ENCODE results near the gene RASSF7. TPM values are rescaled to one million over a fixed set of nuclear protein-coding genes. Genes with fewer than 3 reads are reported as not detected.

Gene RASSF7
- total RNA-seq, 4 donors from 2014 or later: 0.56 to 2.4 (median 0.70) TPM

GRCh38 chr11:544817-545166 is 16.0 kb upstream of the RASSF7 start:
- peaks cover 0 to 4% (median 3%) of the 10 kb centered on the region in 3 donors for H3K27me3 ChIP-seq
- intact Hi-C loops (cut with DNase I; ENCODE audit: low total_unique reads) (no loop called here), in situ Hi-C loops (cut with MboI; ENCODE audit: low sequenced_read_pairs in 4 of 4) (no loop called here)
- H3K27ac ChIP-seq: no peak overlapping the region
- no peak overlapping the region for H3K4me3 ChIP-seq
- ATAC-seq: no peak
- H3K4me1 ChIP-seq: no peaks in the 10 kb centered on the region
- TF ChIP-seq CTCF (IDR thresholded peaks at IDR 0.05 in 4 of 5, conservative IDR thresholded peaks at IDR 0.05 in 1 of 5): no peak
- TF ChIP-seq POLR2A (IDR thresholded peaks at IDR 0.05): no peak
- no peak for DNase-seq
- no peaks in the 10 kb centered on the region for H3K9me3 ChIP-seq
- no peaks in the 10 kb centered on the region for H3K36me3 ChIP-seq

GRCh38 chr11:545171-545570 is 15.6 kb upstream of the RASSF7 start:
- intact Hi-C loops (cut with DNase I; ENCODE audit: low total_unique reads): no loop called here
- H3K36me3 ChIP-seq: no peaks in the 10 kb centered on the region
- DNase-seq (no peak), ATAC-seq (no peak)
- TF ChIP-seq CTCF (IDR thresholded peaks at IDR 0.05 in 4 of 5, conservative IDR thresholded peaks at IDR 0.05 in 1 of 5): no peak
- TF ChIP-seq POLR2A (IDR thresholded peaks at IDR 0.05): no peak
- H3K27ac ChIP-seq: no peak overlapping the region
- peaks cover 0 to under 1% (median 0%) of the 10 kb centered on the region in 3 donors for H3K27me3 ChIP-seq
- H3K4me3 ChIP-seq: no peak overlapping the region
- no peaks in the 10 kb centered on the region for H3K9me3 ChIP-seq
- in situ Hi-C loops (cut with MboI; ENCODE audit: low sequenced_read_pairs in 4 of 4): no loop called here
- no peaks in the 10 kb centered on the region for H3K4me1 ChIP-seq

GRCh38 chr11:548700-549603 is 11.8 kb upstream of the RASSF7 start:
- Histone ChIP-seq H3K36me3 (no peaks in the 10 kb centered on the region), H3K4me3 (no peak overlapping the region), H3K27me3 (peaks cover 13 to 17% (median 16%) of the 10 kb centered on the region in 3 donors), H3K9me3 (no peaks in the 10 kb centered on the region), H3K4me1 (no peaks in the 10 kb centered on the region), H3K27ac (no peak overlapping the region)
- DNase-seq (no peak), ATAC-seq (no peak)
- TF ChIP-seq POLR2A (IDR thresholded peaks at IDR 0.05) (no peak), CTCF (IDR thresholded peaks at IDR 0.05 in 4 of 5, conservative IDR thresholded peaks at IDR 0.05 in 1 of 5) (no peak)
- in situ Hi-C loops (cut with MboI; ENCODE audit: low sequenced_read_pairs in 4 of 4): no loop called here
- intact Hi-C loops (cut with DNase I; ENCODE audit: low total_unique reads): no loop called here

- DNase-seq (no peak), ATAC-seq (no peak)
- Histone ChIP-seq H3K4me3 (no peak overlapping the region), H3K27me3 (peaks cover 21 to 26% (median 24%) of the 10 kb centered on the region in 3 donors), H3K4me1 (peaks cover 6% of the 10 kb centered on the region in 2 donors), H3K36me3 (no peaks in the 10 kb centered on the region), H3K9me3 (no peaks in the 10 kb centered on the region), H3K27ac (no peak overlapping the region)
- intact Hi-C loops (cut with DNase I; ENCODE audit: low total_unique reads): no loop called here
- in situ Hi-C loops (cut with MboI; ENCODE audit: low sequenced_read_pairs in 4 of 4): loop anchor here (25.0 kb wide), 2 partner anchors 162 to 187 kb away; partner anchors contain the start of genes EPS8L2 (in 3 of the 4) and TALDO1 (in 1 of the 4)
- no peak for TF ChIP-seq CTCF (IDR thresholded peaks at IDR 0.05 in 4 of 5, conservative IDR thresholded peaks at IDR 0.05 in 1 of 5)
- no peak for TF ChIP-seq POLR2A (IDR thresholded peaks at IDR 0.05)
Observed at GRCh38 chr11:550021-550745, 10.6 kb upstream of the RASSF7 start.
